GM12878 (cell line): ENCODE data around the gene TMEM9B. TPM values are rescaled to one million over a fixed set of nuclear protein-coding genes. Genes with fewer than 3 reads are reported as not detected.

Experiments used
- ATAC-seq: fragments of 200-7000 bp; cut with Tn5 transposase; 3 replicates; pipeline ENCODE4 v1.9.1; 2020; ENCODE audit warnings: mild to moderate bottlenecking, moderate library complexity
- BruUV-seq: library from RNA; stranded (reverse); fragments of 400-500 nt; replicated peaks from 2 replicates; lab custom pipeline; 2021; lab: Mats Ljungman, UMichigan
- CTCF ChIA-PET: fragments of 300-600 bp; sonication (Branson Sonifier 250); formaldehyde crosslinking; extraction: SDS; loops from one replicate; lab custom pipeline; 2021; ENCODE audit warnings: inconsistent platforms; lab: Yijun Ruan, JAX
- POLR2A ChIA-PET: fragments of 350-600 bp; formaldehyde crosslinking; extraction: SDS; loops from one replicate; lab custom pipeline; 2021; ENCODE audit warnings: inconsistent platforms; lab: Charles Lee
- RAD21 ChIA-PET: fragments of 300-600 bp; sonication (Branson Sonifier 250); formaldehyde crosslinking; loops from one replicate; lab custom pipeline; 2023; ENCODE audit warnings: antibody characterized with exemption; ENCODE audit not compliant: unreplicated experiment; lab: Charles Lee
- SMC1A ChIA-PET: fragments of 300-600 bp; sonication (Branson Sonifier 250); formaldehyde crosslinking; loops from one replicate; lab custom pipeline; 2023; ENCODE audit not compliant: unreplicated experiment, uncharacterized antibody; lab: Charles Lee
- DNase-seq: peaks from one replicate; pipeline ENCODE4 v3.0.0-alpha.2; 2011; ENCODE audit warnings: low read depth, low spot score
- FAIRE-seq: peaks from 3 replicates; lab custom pipeline; 2011; peaks lifted over from hg19 to GRCh38; lab: Jason Lieb, UNC
- H2AFZ ChIP-seq: 2 replicates; pipeline ENCODE4 v1.6.0; 2011; ENCODE audit warnings: low read depth, low read length, control low read depth; ENCODE audit not compliant: control insufficient read depth
- H3K27ac ChIP-seq: 2 replicates; pipeline ENCODE4 v1.5.1; 2011; ENCODE audit warnings: control low read depth; ENCODE audit not compliant: control insufficient read depth, insufficient read depth
- H3K27me3 ChIP-seq, 2 experiments: replicated peaks in 1 of 2; 2 replicates each; pipeline versions ENCODE4 v1.6.0 to v1.6.1; 2011; ENCODE audit warnings: low read length in 1 of 2; ENCODE audit not compliant: control insufficient read depth in 2 of 2, insufficient read depth in 2 of 2
- H3K36me3 ChIP-seq, 2 experiments: 2 replicates each; pipeline ENCODE4 v1.5.1; 2011; ENCODE audit warnings: low read length in 1 of 2; ENCODE audit not compliant: control insufficient read depth in 2 of 2, insufficient read depth in 2 of 2
- H3K4me1 ChIP-seq: 2 replicates; pipeline ENCODE4 v1.6.1; 2011; ENCODE audit warnings: mild to moderate bottlenecking, low read length, moderate library complexity, mixed read lengths; ENCODE audit not compliant: control insufficient read depth, insufficient read depth
- H3K4me2 ChIP-seq: 2 replicates; pipeline ENCODE4 v1.6.0; 2011; ENCODE audit warnings: control low read depth; ENCODE audit not compliant: control insufficient read depth, insufficient read depth
- H3K4me3 ChIP-seq: fragments of 200-600 bp; sonication (generic); 2 replicates; pipeline ENCODE4 v1.5.1; 2016
- H3K79me2 ChIP-seq: 2 replicates; pipeline ENCODE4 v1.6.0; 2011; ENCODE audit warnings: low read length; ENCODE audit not compliant: control insufficient read depth, insufficient read depth
- H3K9ac ChIP-seq: 2 replicates; pipeline ENCODE4 v1.8.0; 2011; ENCODE audit warnings: low read length, control low read depth, mixed read lengths; ENCODE audit not compliant: control insufficient read depth, insufficient read depth
- H3K9me3 ChIP-seq: replicated peaks from 3 replicates; pipeline ENCODE4 v1.5.1; 2011; ENCODE audit warnings: mild to moderate bottlenecking, low read length; ENCODE audit not compliant: control insufficient read depth, insufficient read depth
- H4K20me1 ChIP-seq: 2 replicates; pipeline ENCODE4 v1.6.0; 2011; ENCODE audit not compliant: control insufficient read depth, insufficient read depth
- CEBPB ChIP-seq, 2 experiments: fragments of 150-350 bp in 1 of 2; IDR thresholded peaks; 2 replicates each; pipeline ENCODE4 v1.6.1; 2012 to 2014; ENCODE audit warnings: low read depth in 2 of 2, low read length in 2 of 2, borderline replicate concordance in 1 of 2, inconsistent platforms in 1 of 2
- DPF2 ChIP-seq: fragments of 450-650 bp; IDR thresholded peaks from 2 replicates; pipeline ENCODE4 v1.6.1; 2017; ENCODE audit warnings: mild to moderate bottlenecking
- IKZF1 ChIP-seq: fragments of 450-650 bp; conservative IDR thresholded peaks from 2 replicates; pipeline ENCODE4 v1.6.1; 2017; ENCODE audit warnings: antibody characterized with exemption, mild to moderate bottlenecking
- MYC ChIP-seq: IDR thresholded peaks from 2 replicates; pipeline ENCODE4 v1.6.1; 2011; ENCODE audit warnings: mild to moderate bottlenecking, low read length, moderate library complexity, inconsistent platforms; ENCODE audit not compliant: insufficient read depth, insufficient replicate concordance, insufficient read length, severe bottlenecking
- NFXL1 ChIP-seq: fragments of 450-650 bp; IDR thresholded peaks from 2 replicates; pipeline ENCODE4 v1.6.1; 2017; ENCODE audit warnings: antibody characterized with exemption, mild to moderate bottlenecking, borderline replicate concordance
- ZBED1 ChIP-seq: IDR thresholded peaks from 2 replicates; pipeline ENCODE4 v1.6.1; 2016; ENCODE audit warnings: borderline replicate concordance
- ZNF384 ChIP-seq: IDR thresholded peaks from 2 replicates; pipeline ENCODE4 v1.6.1; 2012; ENCODE audit warnings: low read depth, mild to moderate bottlenecking, low read length, improper control_type of control experiment, borderline replicate concordance
- WGBS: methylation state at CpG from one replicate; pipeline ENCODE4 v1.1.6; 2016; ENCODE audit warnings: low lambda C conversion rate; ENCODE audit not compliant: insufficient replicate concordance, insufficient coverage; ENCODE audit errors: missing lambda C conversion rate; 5-methylcytosine and 5-hydroxymethylcytosine counted together
- in situ Hi-C: fragments of 300-500 bp; cut with MboI; formaldehyde crosslinking; loops from 9 replicates; pipeline ENCODE4 v1.14.3; 2018; ENCODE audit warnings: mixed read lengths
- intact Hi-C: fragments of 100-400 bp; cut with micrococcal nuclease; formaldehyde crosslinking; loops from one replicate; pipeline ENCODE4 v1.14.2; 2022; ENCODE audit not compliant: unreplicated experiment
- polyA plus RNA-seq, 11 experiments: library from polyadenylated mRNA; depleted of rRNA in 4 of 11; unstranded in 6 of 11; stranded (reverse) in 5 of 11; fragments of >200 nt; fragmentation: Nextera tagmentation in 4 of 11; fragmentation: Illumina TruSeq in 1 of 11; extraction: Ambion mirVana in 4 of 11; extraction: Trizol in 1 of 11; gene quantifications; 1 replicate in 1 of 11; 2 replicates in 10 of 11; pipeline versions ENCODE4 v1.2.1 to v1.2.3, GENCODE V29; 2011 to 2016; ENCODE audit warnings: inconsistent platforms in 2 of 11, missing spikeins in 2 of 11, low read depth in 1 of 11
- total RNA-seq, 4 experiments: library from RNA; depleted of rRNA in 3 of 4; stranded (reverse); fragments of >200 nt in 3 of 4; fragmentation: Illumina TruSeq in 1 of 4; extraction: Trizol in 1 of 4; gene quantifications; 2 replicates each; pipeline versions ENCODE4 v1.2.1 to v1.2.3, GENCODE V29; 2013 to 2021
- TF ChIP-seq, protein P1 (sequence below): IDR thresholded peaks from 2 replicates; pipeline ENCODE4 v1.6.1; 2012; ENCODE audit warnings: low read depth, low read length, improper control_type of control experiment
- TF ChIP-seq, protein P2 (sequence below): fragments of 450-650 bp; IDR thresholded peaks from 2 replicates; pipeline ENCODE4 v1.6.1; 2016; ENCODE audit warnings: mild to moderate bottlenecking, moderate library complexity, borderline replicate concordance
- TF ChIP-seq, protein P3 (sequence below): IDR thresholded peaks from 2 replicates; pipeline ENCODE4 v1.6.1; 2011; ENCODE audit warnings: mild to moderate bottlenecking, low read depth, low read length, moderate library complexity; ENCODE audit not compliant: insufficient replicate concordance
- TF ChIP-seq, protein P4 (sequence below): fragments of 450-650 bp; IDR thresholded peaks from 2 replicates; pipeline ENCODE4 v1.6.1; 2017; ENCODE audit warnings: borderline replicate concordance

The TMEM9B gene
- total and polyA plus RNA-seq, 10 of the 15 experiments (the other 5 are each of a cell fraction or from before 2014, with no cell fraction given) = 11.5 to 54.0 (median 30.0) TPM

- ChIA-PET CTCF (interaction anchor here (1.2 to 3.6 kb wide), 4 partner anchors 11 to 28 kb away, joined by 3 to 12 read pairs (median 8); no protein-coding TSS in a partner anchor), SMC1A (interaction anchor here (0.9 to 2.0 kb wide), 4 partner anchors 9 to 31 kb away, joined by 3 to 6 read pairs (median 4); no protein-coding TSS in a partner anchor), RAD21 (interaction anchor here (1.6 kb wide), 1 partner anchor 17 kb away, joined by 7 read pairs; no protein-coding TSS in a partner anchor), POLR2A (no interaction called here)
- intact Hi-C loops (no loop called here), in situ Hi-C loops (no loop called here)
- WGBS = 55% methylated on average over 5 of the region's 5 CpGs
- BruUV-seq = no TSS peak
- FAIRE-seq (no peak), ATAC-seq (no peak), DNase-seq (no peak)
- Histone ChIP-seq H3K9me3 (no peaks in the 10 kb centered on the region), H3K4me1 (no peaks in the 10 kb centered on the region), H2AFZ (no peak within 1 kb of the TSS), H3K27me3 (no peaks in the 10 kb centered on the region), H3K4me3 (no peak within 1 kb of the TSS), H3K4me2 (no peak within 1 kb of the TSS), H3K27ac (no peak within 1 kb of the TSS), H4K20me1 (no peaks in the 10 kb centered on the region), H3K9ac (no peak within 1 kb of the TSS), H3K79me2 (no peaks in the 10 kb centered on the region), H3K36me3 (no peaks in the 10 kb centered on the region; a peak in 1 of 4 replicates)
- TF ChIP-seq ZNF384 (no peak), NFXL1 (no peak), IKZF1 (no peak), DPF2 (no peak), MYC (no peak), CEBPB (IDR thresholded peaks at IDR 0.05; ENCODE audit: borderline replicate concordance in 1 of 2, low read depth in 2 of 2, low read length in 2 of 2) (no peak), ZBED1 (no peak)
- TF ChIP-seq, protein P1, sequence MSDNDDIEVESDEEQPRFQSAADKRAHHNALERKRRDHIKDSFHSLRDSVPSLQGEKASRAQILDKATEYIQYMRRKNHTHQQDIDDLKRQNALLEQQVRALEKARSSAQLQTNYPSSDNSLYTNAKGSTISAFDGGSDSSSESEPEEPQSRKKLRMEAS = no peak
- TF ChIP-seq, protein P2, sequence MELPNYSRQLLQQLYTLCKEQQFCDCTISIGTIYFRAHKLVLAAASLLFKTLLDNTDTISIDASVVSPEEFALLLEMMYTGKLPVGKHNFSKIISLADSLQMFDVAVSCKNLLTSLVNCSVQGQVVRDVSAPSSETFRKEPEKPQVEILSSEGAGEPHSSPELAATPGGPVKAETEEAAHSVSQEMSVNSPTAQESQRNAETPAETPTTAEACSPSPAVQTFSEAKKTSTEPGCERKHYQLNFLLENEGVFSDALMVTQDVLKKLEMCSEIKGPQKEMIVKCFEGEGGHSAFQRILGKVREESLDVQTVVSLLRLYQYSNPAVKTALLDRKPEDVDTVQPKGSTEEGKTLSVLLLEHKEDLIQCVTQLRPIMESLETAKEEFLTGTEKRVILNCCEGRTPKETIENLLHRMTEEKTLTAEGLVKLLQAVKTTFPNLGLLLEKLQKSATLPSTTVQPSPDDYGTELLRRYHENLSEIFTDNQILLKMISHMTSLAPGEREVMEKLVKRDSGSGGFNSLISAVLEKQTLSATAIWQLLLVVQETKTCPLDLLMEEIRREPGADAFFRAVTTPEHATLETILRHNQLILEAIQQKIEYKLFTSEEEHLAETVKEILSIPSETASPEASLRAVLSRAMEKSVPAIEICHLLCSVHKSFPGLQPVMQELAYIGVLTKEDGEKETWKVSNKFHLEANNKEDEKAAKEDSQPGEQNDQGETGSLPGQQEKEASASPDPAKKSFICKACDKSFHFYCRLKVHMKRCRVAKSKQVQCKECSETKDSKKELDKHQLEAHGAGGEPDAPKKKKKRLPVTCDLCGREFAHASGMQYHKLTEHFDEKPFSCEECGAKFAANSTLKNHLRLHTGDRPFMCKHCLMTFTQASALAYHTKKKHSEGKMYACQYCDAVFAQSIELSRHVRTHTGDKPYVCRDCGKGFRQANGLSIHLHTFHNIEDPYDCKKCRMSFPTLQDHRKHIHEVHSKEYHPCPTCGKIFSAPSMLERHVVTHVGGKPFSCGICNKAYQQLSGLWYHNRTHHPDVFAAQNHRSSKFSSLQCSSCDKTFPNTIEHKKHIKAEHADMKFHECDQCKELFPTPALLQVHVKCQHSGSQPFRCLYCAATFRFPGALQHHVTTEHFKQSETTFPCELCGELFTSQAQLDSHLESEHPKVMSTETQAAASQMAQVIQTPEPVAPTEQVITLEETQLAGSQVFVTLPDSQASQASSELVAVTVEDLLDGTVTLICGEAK = no peak
- TF ChIP-seq, protein P3, sequence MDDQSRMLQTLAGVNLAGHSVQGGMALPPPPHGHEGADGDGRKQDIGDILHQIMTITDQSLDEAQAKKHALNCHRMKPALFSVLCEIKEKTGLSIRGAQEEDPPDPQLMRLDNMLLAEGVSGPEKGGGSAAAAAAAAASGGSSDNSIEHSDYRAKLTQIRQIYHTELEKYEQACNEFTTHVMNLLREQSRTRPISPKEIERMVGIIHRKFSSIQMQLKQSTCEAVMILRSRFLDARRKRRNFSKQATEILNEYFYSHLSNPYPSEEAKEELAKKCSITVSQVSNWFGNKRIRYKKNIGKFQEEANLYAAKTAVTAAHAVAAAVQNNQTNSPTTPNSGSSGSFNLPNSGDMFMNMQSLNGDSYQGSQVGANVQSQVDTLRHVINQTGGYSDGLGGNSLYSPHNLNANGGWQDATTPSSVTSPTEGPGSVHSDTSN = no peak
- TF ChIP-seq, protein P4, sequence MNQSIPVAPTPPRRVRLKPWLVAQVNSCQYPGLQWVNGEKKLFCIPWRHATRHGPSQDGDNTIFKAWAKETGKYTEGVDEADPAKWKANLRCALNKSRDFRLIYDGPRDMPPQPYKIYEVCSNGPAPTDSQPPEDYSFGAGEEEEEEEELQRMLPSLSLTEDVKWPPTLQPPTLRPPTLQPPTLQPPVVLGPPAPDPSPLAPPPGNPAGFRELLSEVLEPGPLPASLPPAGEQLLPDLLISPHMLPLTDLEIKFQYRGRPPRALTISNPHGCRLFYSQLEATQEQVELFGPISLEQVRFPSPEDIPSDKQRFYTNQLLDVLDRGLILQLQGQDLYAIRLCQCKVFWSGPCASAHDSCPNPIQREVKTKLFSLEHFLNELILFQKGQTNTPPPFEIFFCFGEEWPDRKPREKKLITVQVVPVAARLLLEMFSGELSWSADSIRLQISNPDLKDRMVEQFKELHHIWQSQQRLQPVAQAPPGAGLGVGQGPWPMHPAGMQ = no peak
- TF ChIP-seq, all 136 proteins: peak for 0
Measured at GRCh38 chr11:8942518-8943066, 21.6 kb downstream of the TMEM9B start, which contains the start of gene ASCL3. Gene ASCL3, minus strand, starts transcription at chr11:8943016. Its CDS starts 4,855 bp downstream, at chr11:8938161.
